Stimulated activated CD4-positive, alpha-beta T cell treated with anti-CD3 and anti-CD28 coated beads, Interleukin-1b, Interleukin-23, amount 100 ng/mL, for 4 hours (primary cell): ENCODE data around the gene RECK.

ENCODE experiments used
- DNase-seq, 2 donors: peaks; one replicate each; pipeline ENCODE4 v3.0.0-alpha.2; 2020; ENCODE audit warnings: low read depth in 2 of 2

RECK gene

DNA sequence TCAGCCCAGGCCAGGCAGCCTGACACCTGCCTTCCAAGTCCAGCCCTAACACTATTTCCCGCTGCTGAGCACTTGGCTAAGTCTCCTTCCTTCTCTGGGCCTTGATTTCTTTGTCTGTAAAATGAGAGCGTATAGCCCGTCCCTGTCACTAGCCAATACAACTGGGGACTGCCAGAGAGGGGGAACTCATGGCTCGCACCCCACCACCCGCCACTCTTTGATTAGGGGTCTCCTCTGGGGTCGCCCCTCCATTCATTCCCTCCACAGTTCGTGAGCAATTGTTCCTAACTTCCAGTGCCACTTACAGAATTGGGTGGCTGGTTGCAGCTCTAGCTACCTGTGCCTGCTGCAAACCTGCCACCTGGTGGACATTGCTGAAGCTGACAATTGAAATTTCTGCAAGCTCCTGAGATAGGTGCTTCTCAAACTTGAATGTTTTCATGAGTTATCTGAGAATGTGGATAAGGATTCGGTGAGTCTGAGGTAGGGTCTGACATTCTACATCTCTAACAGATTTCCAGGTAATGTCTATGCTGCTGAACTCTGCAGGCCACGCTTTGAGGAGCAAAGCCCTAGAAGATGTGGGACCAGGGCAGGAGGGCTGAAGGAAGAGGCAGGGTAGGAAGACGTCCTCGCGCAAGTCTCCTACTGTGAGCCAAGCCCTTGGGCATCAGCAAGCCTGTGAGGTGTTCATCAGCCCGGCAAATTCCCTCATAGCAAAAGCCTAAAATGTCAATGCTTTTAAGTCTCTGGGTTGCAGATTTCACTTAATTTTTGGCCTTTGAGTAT lies 13.3 kb upstream of the RECK start:
- DNase-seq = peak; percentile 47 to 56

DNA sequence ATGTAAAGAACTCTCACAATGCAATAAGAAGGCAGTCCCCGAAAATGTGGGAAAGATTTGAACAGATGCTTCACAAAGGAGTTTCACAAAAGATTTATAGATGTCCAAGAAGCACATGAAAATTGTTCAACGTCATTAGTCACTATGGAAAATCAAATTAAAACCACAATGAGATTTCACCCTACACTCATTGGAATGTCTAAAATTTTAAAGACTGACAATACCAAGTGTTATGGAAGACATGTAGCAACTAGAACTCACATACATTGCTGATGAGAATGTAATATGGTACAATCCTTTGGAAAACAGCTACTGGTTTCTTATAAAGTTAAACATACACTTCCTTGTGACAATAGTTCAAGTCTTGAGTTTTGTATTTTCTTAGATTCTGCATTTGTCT lies 11.0 kb upstream of the RECK start:
- no peak for DNase-seq

DNA sequence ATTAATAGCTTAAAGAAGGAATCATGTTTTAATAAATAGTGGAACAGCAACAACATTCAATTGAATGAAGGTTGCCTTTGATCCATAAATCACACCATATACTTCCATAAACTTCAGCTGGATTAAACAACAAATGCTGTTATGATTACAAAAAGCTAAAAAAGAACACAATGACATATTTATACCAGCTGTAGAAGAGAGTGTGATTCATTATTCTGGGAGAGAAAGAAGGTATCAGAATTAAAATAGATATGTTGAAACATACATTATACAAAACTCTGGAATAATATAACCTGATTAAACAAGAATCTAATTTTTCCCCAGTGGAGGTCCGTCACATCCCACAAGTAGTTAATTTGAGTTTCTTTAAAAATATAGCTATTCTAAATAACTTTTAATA lies 7.5 kb upstream of the RECK start:
- DNase-seq = no peak

DNA sequence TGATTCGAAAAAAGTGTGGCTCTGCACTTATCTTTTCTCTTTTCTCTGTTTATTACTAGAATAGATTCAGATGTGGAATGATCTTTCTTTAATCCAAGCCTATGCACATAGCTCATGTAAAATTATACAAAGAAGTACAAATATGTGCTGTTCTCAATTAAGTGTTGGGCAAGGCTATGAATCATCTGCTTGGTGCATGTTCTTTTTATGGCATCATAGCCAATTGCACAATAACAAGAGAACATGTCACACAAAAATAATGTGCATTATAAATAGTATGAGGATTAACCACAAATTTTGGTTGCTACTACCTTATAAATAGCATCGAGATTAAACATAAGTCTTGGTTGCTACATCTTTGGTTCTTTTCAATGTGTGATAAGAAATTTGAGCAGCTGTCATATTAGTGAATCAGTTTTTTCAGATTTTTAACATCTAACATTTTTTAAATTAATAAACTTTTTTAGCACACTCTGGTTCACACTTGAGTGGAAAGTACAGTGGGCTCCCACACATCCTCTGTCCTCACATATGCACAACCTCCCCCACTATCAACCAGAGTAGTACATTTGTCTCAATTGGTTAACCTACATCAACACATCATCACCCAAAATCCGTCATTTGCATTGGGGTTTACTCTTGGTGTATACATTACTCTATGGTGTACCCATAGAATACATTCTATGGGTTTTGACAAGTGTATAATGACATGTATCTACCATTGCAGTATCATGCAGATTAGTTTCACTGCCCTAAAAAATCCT lies 6.8 kb upstream of the RECK start:
- no peak for DNase-seq

DNA sequence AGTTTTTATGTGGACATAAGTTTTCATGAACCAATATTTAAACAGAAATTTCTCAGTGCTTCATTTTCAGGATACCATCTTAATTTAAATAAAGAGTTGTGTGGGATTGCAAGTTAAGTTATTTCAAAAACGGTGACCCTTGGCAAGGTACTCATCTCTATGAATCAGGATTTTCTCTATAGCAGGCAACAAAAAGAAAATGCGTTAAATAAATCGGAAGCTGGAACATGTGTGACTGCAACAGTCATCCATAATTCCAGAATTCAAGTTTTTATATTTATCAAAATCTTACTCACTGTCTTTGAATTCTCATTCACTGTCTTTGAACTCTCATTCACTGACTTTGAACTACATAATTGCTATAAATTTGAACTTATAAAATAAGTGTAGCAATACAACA lies 5.8 kb upstream of the RECK start:
- no peak for DNase-seq

DNA sequence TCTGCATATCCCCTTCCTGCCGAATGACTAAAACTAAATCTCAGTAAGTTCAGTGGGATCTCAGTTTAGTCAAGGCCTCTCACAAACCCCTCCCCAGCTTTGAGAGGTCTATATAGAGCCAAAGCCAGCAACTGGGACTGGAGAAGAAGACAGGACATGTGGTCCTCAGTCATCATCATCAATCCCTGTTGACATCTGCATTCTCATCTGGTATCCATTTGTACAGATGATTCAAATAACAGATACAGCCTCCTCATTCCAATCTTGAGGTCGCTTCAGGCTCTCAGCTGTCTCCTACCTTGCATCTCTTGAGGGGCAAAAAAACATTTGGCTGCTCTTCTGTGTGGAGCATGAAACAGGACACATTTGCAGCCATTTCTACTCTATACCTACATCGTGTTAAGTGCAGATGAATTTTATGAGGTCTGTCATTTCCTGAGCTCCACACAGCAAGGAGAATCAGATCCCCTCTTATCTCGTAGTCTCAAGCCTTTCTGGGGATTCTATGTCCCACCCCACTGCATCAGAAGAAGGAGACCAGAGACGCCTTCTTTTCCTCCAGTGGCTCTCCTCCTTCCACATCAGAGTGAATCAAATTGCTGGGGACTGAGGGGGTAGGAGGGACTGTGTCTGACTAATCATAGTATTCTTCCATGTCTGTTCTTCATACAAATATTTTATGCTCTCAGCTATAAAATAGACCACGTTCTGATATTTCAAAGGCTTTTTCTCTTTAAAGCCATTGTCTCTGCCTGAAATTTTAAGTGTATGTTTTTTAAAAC lies 4.7 kb upstream of the RECK start:
- no peak for DNase-seq

DNA sequence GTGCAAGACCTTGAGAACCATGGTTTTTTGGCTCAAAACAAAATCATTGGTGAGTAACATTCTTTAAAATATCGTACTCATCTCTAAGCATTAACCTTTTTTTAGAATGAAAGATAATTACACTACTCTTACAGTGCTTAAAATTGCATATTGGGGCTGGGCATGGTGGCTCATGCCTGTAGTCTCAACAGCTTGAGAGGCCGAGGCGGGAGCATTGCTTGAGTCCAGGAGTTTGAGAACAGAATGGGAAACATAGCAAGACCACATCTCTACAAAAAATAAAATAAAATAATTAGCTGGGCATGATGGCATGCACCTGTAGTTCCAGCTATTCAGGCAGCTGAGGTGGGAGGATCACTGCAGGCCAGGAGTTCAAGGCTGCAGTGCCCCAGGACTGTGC lies 2.9 kb upstream of the RECK start:
- no peak for DNase-seq

DNA sequence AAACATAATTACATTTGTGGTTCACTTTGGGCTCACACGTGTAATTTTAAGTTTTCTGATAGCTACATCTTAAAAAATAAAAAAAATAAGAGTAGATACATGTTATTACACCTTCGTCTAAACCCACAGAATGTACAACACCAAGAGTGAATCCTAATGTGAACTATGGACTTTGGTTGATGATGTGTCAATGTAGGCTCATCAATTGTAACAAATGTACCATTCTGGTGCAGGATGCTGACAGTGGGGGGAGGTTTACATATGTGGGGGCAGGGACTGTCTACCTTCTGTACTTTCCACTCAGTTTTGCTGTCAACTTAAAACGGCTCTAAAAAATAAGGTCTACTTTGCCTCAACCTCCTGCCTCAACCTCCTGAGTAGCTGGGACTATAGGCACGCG lies 2.5 kb upstream of the RECK start:
- no peak for DNase-seq

DNA sequence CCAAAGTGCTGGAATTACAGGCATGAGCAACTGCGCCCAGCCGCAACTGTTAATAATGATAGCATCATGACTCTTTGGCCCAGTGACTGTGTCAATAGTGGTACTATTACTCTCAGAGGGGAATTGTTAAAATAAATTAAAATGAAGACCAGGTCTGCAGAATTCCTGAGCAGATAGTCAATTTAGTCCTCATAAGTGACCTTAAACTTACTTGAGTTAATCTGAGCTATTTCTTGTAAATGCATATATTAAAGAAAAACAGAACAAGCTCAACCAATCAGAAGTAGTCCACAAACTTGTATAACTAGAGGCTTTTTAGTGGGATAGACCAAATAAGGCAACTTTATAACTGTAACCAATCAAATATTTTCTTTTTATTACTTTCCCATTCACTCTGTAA lies 1.7 kb upstream of the RECK start:
- DNase-seq = no peak

DNA sequence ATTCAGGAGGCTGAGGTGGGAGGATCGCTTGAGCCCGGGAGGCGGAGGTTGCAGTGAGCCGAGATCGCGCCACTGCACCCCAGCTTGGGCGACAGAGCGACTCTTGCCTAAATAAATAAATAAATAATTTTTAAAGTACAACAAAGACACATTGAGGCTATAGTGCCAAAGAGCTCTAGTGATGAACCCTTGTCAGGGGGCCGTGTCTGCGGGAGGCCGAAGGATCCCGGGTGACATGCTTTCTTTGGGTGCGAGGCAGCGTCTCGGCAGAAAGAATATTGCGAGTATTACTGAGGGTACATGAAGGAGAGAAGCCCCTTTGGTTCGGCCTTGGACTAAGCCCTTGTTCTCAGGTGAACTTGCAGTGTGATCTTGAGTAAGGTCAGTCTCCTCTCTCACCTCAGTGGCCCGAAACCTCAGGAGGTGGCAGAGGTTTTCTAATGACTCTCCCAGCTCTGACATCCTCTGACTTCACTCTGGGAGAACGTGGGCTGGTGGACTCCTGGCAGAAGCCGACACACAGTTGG lies 397 bp upstream of the RECK start:
- DNase-seq = no peak

DNA sequence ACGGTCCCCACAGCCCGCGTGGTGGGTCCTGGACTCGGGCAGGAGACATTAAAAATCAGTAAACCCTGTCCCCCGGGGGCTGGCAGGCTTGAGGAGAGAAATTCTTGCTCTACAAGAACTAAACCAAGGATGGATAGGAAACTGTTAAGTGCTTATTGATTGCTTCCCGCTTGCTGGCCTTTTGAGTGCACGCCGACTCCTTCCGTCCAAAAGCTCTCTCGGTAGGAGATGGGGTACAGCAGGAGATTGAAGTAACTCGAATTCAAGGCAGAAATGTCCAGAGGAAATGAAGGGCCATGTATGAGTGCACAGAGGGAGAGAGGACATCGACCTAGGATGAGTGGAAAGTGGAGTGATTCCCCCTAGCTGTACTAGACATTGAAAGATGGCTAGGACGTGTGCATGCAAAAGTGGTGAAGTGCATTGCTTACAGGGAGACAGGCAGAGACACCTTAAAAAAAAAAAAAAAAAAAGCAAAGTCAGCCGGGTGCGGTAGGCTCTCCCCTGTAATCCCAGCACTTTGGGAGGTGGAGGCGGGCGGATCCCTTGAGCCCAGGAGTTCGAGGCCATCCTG lies 923 bp downstream of the RECK start:
- DNase-seq = no peak

DNA sequence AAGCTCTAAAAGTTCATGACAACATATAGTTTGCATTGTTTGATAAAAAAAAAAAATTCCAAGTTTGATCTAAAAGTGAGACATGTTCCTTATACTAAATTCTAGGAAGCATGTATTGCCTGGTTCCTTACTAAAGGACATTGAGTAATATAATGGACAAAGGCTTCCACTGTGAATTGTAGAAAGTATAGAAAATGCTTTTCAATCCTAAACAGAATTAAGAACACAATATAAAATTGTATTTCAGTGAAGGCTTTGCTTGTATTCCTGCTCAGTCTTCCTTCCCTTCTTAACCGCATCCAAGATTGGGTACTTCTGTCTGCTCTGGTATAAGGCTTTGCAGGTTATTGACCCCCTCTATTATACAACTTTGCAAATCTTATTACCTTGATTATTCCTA lies 2.4 kb downstream of the RECK start:
- no peak for DNase-seq

DNA sequence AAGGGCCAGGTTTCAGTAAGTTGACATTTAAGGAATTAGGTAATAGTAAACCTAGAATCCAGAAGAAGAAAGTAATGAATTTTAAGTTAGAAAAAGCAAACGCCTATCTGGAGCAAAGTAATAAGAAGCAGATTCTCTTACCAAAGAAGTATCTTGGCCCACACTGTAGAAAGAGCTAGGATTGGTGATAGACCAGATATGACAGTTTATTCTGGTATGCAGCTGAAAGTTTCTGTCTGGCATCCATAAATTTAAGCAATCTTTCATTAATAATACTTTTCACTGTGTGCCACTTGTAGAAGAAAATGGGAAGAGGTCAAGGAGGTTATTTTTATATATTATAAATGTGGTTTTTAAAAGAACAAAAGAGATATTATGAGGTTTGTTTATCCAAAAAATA lies 3.0 kb downstream of the RECK start:
- DNase-seq = no peak

DNA sequence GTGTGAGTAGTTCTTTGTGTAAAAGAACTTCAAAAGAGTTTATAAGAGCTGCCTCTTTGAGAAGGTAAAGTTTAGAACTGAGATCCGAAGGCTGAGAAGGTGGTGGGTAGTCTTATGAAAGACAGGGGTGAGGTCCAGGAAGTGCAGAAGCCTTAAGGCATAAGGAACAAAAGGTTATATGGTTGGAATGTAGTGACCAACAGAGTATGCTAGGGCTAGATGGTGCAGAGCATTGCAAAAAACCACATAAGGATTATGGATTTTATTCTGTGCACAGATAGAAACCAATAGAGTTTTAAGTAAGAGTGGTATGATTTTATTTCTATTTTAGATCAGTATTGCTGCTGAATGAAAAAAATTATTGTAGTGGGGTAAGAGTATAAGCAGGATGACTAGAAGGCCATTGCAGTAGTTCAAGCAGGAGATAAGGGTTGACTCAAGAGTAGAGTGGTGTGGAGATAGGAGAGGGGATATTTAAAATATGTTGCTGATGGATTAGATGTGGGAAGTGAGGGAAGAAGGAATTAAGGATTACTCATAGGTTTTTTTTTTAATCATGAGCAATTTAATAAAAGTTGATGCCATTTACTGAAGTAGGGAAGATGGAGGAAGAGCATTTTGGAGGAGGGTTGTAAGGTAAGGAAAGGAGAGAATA lies 3.7 kb downstream of the RECK start:
- DNase-seq = no peak

DNA sequence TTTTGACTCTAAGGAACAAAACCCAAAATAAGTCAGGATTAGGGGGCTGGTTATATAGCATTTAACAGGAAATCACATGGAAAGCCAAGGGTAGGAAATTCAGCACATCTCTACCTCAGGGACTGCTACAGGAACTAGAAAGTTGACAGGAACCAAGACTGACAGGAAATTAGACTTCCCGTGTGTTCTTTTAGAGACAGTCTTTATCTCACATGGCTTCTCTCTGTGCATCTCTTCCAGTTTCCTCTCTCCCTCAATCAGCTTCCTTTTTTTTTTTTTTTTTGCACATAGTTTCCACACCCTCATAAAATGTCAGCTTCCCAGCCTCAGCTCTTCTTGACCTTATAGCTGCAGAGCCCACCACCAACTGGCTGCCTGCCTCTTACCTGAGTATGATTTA lies 4.8 kb downstream of the RECK start:
- DNase-seq = no peak

DNA sequence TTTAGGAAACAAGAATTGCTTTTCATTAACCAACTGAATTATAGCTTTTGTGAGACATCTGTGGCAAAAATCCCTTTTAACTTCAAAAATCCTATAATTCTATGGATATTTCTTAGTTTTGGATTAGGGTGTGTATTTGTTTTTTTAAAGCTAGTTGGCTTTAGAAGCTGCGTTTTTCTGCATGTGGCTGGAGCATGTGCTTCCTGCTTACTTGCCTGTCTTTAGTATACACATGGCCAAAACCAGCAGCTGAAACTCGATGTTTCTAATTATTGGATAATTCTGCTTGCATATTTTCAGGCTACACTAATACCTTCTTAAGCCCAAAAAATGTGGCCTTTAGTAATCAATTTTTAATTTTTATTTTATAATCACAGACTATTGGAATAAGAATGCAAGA lies 8.9 kb downstream of the RECK start:
- DNase-seq = no peak

DNA sequence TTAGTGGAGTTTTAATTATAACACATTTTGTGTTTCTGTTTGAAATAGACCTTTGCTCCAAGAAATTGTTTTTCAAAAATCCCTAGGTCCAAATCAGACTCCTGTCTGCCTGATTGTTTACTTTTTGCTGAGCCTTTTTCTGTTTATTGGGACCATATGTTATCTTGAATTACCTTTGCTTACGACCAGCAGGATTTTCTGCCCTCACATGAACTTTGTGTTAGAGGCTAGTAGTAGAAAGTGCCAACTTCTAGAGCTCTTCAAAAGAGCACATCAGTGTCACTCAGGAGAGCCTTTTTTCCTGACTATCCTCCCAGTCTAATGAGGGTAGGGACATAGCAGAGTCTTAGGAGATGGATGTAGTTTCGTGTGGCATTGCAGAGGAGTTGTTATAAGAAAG lies 10.2 kb downstream of the RECK start:
- DNase-seq = no peak

DNA sequence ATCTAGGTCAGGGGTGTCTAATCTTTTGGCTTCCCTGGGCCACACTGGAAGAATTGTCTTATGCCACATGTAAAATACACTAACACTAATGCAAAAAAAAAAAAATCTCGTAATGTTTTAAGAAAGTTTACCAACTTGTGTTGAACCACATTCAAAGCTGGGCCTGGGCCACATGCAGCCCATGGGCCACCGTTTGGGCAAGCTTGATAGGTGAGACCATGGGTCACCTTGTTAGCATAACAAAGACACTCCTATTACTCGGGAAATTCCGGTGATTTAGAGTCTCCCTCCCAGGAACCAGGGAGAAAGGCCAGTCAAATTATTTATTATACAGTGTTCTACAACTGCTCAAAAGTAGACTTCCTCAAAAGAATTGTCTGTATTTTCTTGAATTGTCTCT lies 12.7 kb downstream of the RECK start:
- no peak for DNase-seq

DNA sequence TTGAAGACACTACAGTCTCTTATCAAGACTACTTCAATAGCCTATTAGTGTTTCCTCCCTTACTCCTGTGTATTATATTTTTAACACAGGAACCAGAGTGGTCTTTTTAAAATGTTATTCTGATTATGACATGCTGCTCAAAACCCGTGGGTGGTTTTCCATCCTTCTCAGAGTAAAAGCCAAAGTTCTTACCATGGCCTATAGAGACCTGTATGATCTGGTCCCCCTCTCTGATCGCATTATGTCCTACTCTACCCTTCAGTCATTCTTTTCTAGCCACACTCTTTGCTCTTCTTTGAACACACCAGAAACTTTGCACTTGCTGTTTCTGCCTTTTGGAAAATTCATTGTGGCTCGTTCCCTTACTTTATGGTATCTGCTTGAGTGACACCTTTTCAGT lies 13.8 kb downstream of the RECK start:
- DNase-seq = no peak

DNA sequence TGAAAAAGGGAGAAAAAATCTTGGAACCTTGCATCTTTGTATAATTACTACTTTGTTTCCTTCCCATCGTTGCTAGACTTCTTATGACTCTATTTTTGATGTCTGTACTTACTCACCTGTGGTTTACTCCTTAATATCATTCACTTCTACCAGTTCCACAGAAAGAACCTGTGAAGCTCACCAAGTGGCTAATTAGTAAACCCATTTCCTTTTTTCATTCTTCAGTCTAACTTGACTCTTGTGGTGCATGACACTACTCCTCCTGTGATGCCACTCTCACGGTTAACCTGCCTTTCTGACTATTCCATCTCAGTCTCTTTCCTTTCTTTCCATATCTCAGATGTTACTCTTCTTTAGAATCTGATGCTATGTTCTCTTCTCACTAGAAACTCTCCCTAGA lies 14.6 kb downstream of the RECK start:
- no peak for DNase-seq

DNA sequence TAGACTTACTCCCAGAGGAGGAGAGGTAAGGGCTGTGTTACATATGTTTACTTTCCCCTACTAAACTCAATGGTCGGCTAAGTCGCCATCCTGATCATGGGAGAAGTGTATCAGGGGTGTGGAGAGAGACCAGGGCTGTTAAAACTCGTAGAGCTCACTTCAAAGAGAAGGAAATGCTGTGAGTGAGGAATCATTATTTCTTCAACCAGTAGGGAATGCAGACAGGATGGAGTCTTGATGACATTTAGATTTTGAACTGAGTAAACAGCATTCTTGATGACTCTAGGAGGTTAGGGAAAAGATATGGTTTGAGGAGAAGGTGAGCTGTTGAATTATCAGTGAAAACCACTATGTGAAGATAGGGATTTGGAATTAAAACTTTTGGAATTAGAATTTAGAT lies 17.3 kb downstream of the RECK start:
- no peak for DNase-seq

DNA sequence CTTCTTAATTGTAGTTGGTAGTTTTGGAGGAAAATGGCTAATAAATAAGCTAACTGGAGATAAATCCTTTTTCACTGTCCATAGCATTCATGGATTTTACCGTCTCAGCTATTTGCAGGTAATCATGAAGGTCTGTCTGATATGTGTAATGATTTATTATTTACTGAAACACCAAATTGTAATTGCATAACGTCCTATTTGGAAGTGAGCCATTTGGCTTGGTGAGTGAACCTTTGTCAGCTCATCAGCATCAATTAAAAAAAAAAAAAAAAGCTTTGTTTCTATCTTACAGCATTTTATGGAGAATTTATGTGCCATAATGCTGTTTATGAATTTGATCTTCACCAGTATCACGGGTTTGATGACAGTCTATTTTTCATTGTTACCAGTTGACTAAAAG lies 20.2 kb downstream of the RECK start:
- no peak for DNase-seq
